Thyroid gland (tissue), 4 donors: ENCODE measurements around the gene PLXNA4.

Experiments
- CTCF ChIP-seq, 6 experiments: fragments of 200-600 bp in 3 of 6; fragments of 450-650 bp in 3 of 6; sonication (generic) in 3 of 6; IDR thresholded peaks; one replicate each; pipeline ENCODE4 v1.5.1; 2016 to 2019; ENCODE audit warnings: antibody characterized with exemption in 6 of 6, mild to moderate bottlenecking in 2 of 6, inconsistent platforms in 1 of 6, moderate library complexity in 1 of 6
- POLR2A ChIP-seq, 2 donors: fragments of 450-650 bp; IDR thresholded peaks; one replicate each; pipeline ENCODE4 v1.6.1; 2017; ENCODE audit warnings: antibody characterized with exemption in 2 of 2, mild to moderate bottlenecking in 2 of 2, moderate library complexity in 1 of 2

GRCh38 chr7:132410385-132410784, 165.9 kb downstream of the PLXNA4 start:
- TF ChIP-seq CTCF (IDR thresholded peaks at IDR 0.05) (no peak), POLR2A (IDR thresholded peaks at IDR 0.05) (no peak)
